ENCODE measurements around the gene IGF2BP2.
"Not testable (repeated sequence)": the region's sequence is repeated elsewhere in the genome, so short reads cannot be mapped to it uniquely, and the experiment has no call there.

The IGF2BP2 gene

DNA sequence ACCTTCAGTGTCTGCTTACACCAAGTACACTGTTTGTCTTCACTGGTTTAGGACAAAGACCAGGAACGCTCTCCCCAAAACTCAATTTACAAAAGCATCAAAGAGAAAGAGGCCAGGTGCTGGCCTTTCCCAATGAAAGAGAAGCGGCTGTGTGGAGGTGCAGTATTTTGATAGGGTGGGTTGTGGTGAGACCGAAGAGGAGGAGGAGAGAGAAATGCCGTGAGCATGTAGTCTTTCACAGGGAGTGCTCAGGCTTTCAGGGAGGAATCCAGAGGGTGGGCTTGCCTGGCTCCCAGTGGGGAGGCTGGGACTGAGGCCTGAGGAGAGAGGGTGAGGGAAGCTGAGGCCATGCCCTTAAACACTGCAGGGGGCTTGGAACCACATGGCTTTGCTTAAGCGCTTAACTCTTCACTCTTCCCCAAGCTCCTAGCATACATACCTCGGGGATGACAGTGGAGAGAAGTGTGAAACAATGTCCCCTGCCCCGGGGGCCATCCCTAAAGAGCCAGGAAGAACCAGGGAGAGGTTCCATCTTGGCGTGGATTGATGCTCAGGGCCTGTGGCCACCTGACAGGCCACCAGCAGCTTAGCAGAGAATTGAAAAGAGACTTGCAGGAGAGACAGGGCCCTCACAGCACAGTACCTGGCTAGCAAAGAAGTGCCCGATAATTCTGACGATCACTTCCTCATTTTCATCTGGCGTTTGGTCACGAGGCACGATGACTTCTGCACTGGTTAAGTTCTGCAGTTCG lies 178.3 kb downstream of the IGF2BP2 start:
- DNase-seq (ENCODE audit: low spot score): peak; percentile 33
- TF ChIP-seq, protein P1, sequence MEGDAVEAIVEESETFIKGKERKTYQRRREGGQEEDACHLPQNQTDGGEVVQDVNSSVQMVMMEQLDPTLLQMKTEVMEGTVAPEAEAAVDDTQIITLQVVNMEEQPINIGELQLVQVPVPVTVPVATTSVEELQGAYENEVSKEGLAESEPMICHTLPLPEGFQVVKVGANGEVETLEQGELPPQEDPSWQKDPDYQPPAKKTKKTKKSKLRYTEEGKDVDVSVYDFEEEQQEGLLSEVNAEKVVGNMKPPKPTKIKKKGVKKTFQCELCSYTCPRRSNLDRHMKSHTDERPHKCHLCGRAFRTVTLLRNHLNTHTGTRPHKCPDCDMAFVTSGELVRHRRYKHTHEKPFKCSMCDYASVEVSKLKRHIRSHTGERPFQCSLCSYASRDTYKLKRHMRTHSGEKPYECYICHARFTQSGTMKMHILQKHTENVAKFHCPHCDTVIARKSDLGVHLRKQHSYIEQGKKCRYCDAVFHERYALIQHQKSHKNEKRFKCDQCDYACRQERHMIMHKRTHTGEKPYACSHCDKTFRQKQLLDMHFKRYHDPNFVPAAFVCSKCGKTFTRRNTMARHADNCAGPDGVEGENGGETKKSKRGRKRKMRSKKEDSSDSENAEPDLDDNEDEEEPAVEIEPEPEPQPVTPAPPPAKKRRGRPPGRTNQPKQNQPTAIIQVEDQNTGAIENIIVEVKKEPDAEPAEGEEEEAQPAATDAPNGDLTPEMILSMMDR (IDR thresholded peaks at IDR 0.05; ENCODE audit: extremely low read depth, missing control alignments): no peak

DNA sequence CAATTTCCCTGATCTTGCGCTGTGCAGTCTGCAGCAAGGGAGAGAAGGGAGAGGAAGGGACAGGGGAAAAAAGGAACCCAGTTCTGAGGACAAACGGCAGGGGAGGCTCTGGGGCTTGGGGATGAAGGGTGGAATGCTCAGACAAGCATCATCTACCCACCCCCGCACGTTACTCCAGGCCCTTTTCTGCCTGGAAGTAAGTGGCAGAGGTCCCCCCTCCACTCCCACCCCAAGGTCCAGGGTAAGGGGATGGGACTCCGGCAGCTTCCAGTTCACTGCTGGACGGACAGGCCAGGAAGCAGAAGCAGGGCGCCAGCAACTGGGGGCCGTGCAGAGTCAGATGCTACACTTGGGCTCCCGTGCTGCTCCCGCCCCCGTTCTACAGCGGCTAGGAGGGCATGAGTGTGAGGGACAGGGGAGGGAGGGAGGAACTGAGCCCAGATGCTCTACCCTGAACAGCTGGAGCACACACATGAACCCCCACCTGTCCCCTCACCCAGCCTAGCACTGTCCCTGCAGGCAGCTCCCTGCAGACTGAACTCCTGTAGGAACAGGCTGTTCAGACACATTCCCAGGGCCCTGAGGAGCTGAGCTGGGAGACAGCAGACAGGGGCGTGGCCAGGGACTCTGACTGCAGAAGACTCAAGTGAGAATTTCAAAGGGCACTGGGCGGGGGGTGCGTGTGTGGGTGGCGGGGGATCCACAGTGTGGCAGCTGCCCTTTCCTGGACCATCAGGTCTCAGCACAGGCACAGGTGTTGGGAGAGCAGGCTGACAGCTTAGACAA lies 179.1 kb downstream of the IGF2BP2 start:
- no peak for DNase-seq (ENCODE audit: low spot score)
- TF ChIP-seq, protein P1 (IDR thresholded peaks at IDR 0.05; ENCODE audit: extremely low read depth, missing control alignments): no peak

GRCh38 chr3:185645191-185645590 lies 179.7 kb downstream of the IGF2BP2 start:
- DNase-seq (ENCODE audit: low spot score): not testable (repeated sequence)

- DNase-seq (ENCODE audit: low spot score): no peak
- TF ChIP-seq, protein P1 (IDR thresholded peaks at IDR 0.05; ENCODE audit: extremely low read depth, missing control alignments): no peak
These were observed 184.5 kb downstream of the IGF2BP2 start for GRCh38 chr3:185640308-185640707.

DNA sequence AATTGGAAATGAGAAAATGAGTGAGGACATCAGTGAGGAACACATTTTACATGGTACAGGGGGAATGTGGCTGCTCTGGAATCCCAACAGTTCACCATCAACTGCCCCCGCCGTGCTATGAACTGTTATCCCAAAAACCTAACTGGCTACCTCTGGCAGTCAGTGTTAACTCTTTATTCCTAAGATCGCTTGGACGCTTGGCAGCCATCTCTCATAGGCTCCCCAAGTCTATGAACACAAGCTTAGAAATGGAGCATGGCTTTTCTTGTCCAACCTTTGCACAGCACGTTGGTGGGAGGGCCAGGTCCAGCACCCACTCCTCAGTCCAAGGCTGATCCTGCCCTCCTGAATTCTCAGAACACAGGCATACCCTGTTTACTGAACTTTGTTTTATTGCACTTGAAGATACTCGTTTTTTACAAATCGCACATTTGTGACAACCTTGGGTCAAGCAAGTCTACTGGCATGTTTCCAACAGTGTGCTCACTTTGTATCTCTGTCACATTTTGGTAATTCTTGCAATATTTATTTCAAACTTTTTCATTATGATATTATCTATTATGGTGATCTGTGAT lies 185.1 kb downstream of the IGF2BP2 start:
- TF ChIP-seq, protein P1 (IDR thresholded peaks at IDR 0.05; ENCODE audit: extremely low read depth, missing control alignments): no peak

GRCh38 chr3:185638651-185639050 lies 186.2 kb downstream of the IGF2BP2 start:
- not testable (repeated sequence) for DNase-seq (ENCODE audit: low spot score)

More for the DNA sequence above, 185.1 kb downstream of the IGF2BP2 start:
- DNase-seq (ENCODE audit: low spot score): no peak

- TF ChIP-seq, protein P1 (IDR thresholded peaks at IDR 0.05; ENCODE audit: extremely low read depth, missing control alignments): no peak
- no peak for DNase-seq (ENCODE audit: low spot score)
These were observed 187.5 kb downstream of the IGF2BP2 start for GRCh38 chr3:185637388-185637787.

DNA sequence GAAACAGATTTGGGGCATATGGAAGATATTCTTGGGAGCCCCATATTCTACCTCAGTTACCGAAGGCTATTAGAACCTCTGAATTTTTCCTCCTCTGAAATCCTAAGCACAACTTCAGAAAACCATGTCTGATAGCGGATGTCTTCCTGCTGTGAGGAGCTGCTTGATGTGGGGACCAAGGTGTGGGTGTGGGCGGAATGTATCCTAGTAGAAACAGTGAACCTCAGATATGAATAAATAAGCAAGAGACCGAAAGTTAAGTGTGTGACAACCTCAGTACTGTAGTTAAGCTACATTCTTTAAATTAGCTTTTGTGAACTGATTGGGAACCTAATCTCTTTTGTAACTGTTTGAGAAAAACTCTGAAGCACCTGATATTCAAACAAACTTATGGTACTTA lies 191.8 kb downstream of the IGF2BP2 start:
- DNase-seq (ENCODE audit: low spot score): no peak
- TF ChIP-seq, protein P1 (IDR thresholded peaks at IDR 0.05; ENCODE audit: extremely low read depth, missing control alignments): no peak

Measured in GM20000 (cell line).